HG03442 (cell line): ENCODE data around the gene ASCL1.
A peak's percentile ranks its signal among the peaks of the same experiment; 100 is the strongest.

Experiments
- ATAC-seq: cut with Tn5 transposase; IDR thresholded peaks from one replicate; pipeline ENCODE4 v1.9.1; 2021; ENCODE audit warnings: mild to moderate bottlenecking, moderate library complexity; ENCODE audit not compliant: unreplicated experiment

The ASCL1 gene

GRCh38 chr12:102973583-102973982, 16.1 kb downstream of the ASCL1 start:
- ATAC-seq, result no peak

GRCh38 chr12:102976609-102977280, 19.3 kb downstream of the ASCL1 start:
- ATAC-seq, result no peak

- no peak for ATAC-seq
Observed at GRCh38 chr12:102977945-102978706, 20.7 kb downstream of the ASCL1 start.

GRCh38 chr12:102980350-102980749, 22.9 kb downstream of the ASCL1 start:
- ATAC-seq, result no peak

GRCh38 chr12:102990419-102990818, 32.9 kb downstream of the ASCL1 start:
- ATAC-seq, result no peak

- peak; percentile 53 for ATAC-seq
Observed at GRCh38 chr12:102992297-102992696, 34.8 kb downstream of the ASCL1 start.

- ATAC-seq, result no peak
Observed at GRCh38 chr12:102992720-102993119, 35.2 kb downstream of the ASCL1 start.

- ATAC-seq, result no peak
Observed at GRCh38 chr12:102993537-102993936, 36.1 kb downstream of the ASCL1 start.

- ATAC-seq, result no peak
Observed at GRCh38 chr12:102995372-102995771, 37.9 kb downstream of the ASCL1 start.
